Progenitor cell of endocrine pancreas (in vitro differentiated cells): ENCODE data around the gene MRPL28. TPM values are rescaled to one million over a fixed set of nuclear protein-coding genes. Genes with fewer than 3 reads are reported as not detected.
"Not testable (repeated sequence)": the region's sequence is repeated elsewhere in the genome, so short reads cannot be mapped to it uniquely, and the experiment has no call there.

Experiments used
- DNase-seq: peaks from one replicate; pipeline ENCODE4 v3.0.0; 2021; ENCODE audit warnings: low spot score; ENCODE audit not compliant: unreplicated experiment
- H3K27ac Mint-ChIP-seq: 2 replicates; pipeline ENCODE4 v1.8.0; 2021; ENCODE audit warnings: mild to moderate bottlenecking, moderate library complexity, mixed read lengths
- H3K27me3 Mint-ChIP-seq: 2 replicates; pipeline ENCODE4 v1.8.0; 2021; ENCODE audit warnings: mixed read lengths
- H3K36me3 Mint-ChIP-seq: 2 replicates; pipeline ENCODE4 v1.8.0; 2022; ENCODE audit warnings: mixed read lengths; ENCODE audit not compliant: insufficient read depth
- H3K4me1 Mint-ChIP-seq: 2 replicates; pipeline ENCODE4 v1.8.0; 2021; ENCODE audit warnings: low read depth, mixed read lengths
- H3K4me3 Mint-ChIP-seq: 2 replicates; pipeline ENCODE4 v1.8.0; 2021; ENCODE audit warnings: low read depth, mild to moderate bottlenecking, moderate library complexity, mixed read lengths
- H3K9me3 Mint-ChIP-seq: 2 replicates; pipeline ENCODE4 v1.8.0; 2021; ENCODE audit warnings: low read depth, mixed read lengths
- total RNA-seq: library from RNA; stranded (reverse); gene quantifications from 2 replicates; pipeline ENCODE4 v1.2.1, GENCODE V29; 2021
- TF ChIP-seq, protein P1 (sequence below): fragments of 200-600 bp; sonication (generic); IDR thresholded peaks from one replicate; pipeline ENCODE4 v1.5.0; 2021; ENCODE audit warnings: antibody characterized with exemption, mild to moderate bottlenecking; ENCODE audit not compliant: unreplicated experiment

MRPL28 gene
- total RNA-seq, 1 donor from 2014 or later: 82.7 TPM

DNA sequence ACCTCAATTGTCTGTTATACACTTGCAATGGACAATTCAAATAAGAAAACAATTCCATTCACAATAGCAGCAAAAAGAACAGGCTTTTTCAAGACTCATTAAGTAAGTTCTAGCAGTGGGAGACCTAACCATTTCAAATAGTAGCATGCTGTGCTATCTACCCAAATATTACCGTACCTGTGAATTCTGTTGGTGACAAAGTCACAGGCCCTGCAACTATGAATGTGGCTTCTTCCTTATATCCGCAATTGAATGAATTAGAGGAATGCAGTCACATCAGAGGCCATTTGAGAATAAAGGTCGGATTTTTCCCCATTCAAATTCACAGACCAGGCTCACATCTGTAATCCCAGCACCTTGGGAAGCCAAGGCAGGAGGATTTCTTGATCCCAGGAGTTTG lies 25.9 kb upstream of the MRPL28 start:
- no peaks in the 10 kb centered on the region for H3K27me3 Mint-ChIP-seq
- DNase-seq: no peak

DNA sequence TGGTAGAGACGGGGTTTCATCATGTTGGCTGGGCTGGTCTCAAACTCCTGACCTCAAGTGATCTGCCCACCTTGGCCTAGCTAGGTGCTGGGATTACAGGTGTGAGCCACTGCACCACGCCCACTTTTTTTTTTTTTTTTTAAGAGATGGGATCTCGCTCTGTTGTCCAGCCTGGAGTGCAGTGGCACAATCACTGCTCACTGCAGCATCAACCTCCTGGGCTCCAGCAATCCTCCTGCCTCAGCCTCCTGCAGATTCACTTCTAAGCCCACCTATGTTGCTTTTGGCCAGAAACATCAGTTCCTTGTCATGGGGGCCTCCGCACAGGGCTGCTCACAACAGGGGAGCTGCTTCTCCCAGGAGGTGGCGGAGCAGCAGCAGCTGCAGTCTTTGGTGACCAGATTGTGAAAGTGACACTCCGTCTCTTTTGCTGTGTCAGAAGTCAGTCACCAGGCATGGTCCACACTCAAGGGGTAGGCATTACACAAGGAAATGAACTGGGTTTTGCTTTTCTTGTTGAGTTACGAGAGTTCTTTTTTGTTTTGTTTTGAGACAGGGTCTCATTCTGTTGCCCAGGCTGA lies 22.2 kb upstream of the MRPL28 start:
- DNase-seq: no peak
- Mint-ChIP-seq H3K9me3 (no peaks in the 10 kb centered on the region), H3K4me1 (peaks cover 21% of the 10 kb centered on the region), H3K36me3 (peaks cover 2% of the 10 kb centered on the region), H3K27ac (no peak overlapping the region), H3K4me3 (no peak overlapping the region), H3K27me3 (no peaks in the 10 kb centered on the region)
- TF ChIP-seq, protein P1, sequence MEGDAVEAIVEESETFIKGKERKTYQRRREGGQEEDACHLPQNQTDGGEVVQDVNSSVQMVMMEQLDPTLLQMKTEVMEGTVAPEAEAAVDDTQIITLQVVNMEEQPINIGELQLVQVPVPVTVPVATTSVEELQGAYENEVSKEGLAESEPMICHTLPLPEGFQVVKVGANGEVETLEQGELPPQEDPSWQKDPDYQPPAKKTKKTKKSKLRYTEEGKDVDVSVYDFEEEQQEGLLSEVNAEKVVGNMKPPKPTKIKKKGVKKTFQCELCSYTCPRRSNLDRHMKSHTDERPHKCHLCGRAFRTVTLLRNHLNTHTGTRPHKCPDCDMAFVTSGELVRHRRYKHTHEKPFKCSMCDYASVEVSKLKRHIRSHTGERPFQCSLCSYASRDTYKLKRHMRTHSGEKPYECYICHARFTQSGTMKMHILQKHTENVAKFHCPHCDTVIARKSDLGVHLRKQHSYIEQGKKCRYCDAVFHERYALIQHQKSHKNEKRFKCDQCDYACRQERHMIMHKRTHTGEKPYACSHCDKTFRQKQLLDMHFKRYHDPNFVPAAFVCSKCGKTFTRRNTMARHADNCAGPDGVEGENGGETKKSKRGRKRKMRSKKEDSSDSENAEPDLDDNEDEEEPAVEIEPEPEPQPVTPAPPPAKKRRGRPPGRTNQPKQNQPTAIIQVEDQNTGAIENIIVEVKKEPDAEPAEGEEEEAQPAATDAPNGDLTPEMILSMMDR: no peak

More for the DNA sequence above, 25.9 kb upstream of the MRPL28 start:
- H3K27ac Mint-ChIP-seq: peak overlapping the region; percentile 96
- TF ChIP-seq, protein P1: no peak
- peaks cover 9% of the 10 kb centered on the region for H3K4me1 Mint-ChIP-seq
- H3K4me3 Mint-ChIP-seq: peak overlapping the region; percentile 86
- no peaks in the 10 kb centered on the region for H3K36me3 Mint-ChIP-seq
- no peaks in the 10 kb centered on the region for H3K9me3 Mint-ChIP-seq

DNA sequence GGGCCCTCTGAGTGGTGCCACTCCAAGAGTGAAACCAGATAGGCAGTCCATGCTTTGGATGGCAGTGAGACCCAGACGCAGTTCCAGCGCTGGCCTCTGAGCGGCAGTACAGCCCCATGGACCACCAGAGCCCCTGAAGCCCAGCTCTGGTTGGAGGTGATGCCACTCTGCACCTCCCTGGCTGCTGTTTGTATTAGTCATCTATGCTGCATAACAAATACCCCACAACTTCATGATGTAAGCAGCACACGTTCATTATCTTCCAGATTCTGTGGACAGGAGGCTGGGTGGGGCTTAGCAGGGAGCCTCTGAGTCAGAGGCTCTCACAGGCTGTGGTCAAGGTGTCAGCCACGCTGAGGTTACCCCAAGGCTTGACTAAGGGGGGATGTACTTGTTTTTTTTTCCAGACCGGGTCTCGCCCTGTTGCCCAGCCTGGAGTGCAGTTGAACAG lies 21.6 kb upstream of the MRPL28 start:
- TF ChIP-seq, protein P1: peak; percentile 67
- Mint-ChIP-seq H3K4me3 (no peak overlapping the region), H3K9me3 (no peaks in the 10 kb centered on the region), H3K27ac (no peak overlapping the region), H3K4me1 (peaks cover 22% of the 10 kb centered on the region), H3K27me3 (no peaks in the 10 kb centered on the region), H3K36me3 (peaks cover 2% of the 10 kb centered on the region)
- DNase-seq: no peak

DNA sequence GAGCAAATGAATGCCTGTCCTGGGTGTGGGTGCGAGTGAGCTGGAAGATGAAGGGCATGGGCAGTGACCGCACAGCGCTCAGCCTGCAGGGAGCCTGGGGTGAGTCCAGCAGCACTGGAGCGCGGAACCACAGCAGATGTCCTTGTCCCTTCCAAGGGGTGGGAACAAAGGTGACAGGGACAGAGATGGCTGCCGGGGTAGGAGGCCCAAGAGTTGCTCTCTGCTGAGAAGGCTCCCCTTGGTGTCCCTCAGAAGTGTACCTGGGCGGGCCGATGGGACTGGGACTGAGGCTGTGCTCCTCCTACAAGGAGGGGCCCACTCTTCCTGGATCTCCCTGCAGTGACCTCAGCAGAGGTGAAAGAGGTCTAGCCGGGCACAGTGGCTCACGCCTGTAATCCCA lies 19.0 kb upstream of the MRPL28 start:
- H3K4me3 Mint-ChIP-seq: no peak overlapping the region
- H3K27me3 Mint-ChIP-seq: no peaks in the 10 kb centered on the region

DNA sequence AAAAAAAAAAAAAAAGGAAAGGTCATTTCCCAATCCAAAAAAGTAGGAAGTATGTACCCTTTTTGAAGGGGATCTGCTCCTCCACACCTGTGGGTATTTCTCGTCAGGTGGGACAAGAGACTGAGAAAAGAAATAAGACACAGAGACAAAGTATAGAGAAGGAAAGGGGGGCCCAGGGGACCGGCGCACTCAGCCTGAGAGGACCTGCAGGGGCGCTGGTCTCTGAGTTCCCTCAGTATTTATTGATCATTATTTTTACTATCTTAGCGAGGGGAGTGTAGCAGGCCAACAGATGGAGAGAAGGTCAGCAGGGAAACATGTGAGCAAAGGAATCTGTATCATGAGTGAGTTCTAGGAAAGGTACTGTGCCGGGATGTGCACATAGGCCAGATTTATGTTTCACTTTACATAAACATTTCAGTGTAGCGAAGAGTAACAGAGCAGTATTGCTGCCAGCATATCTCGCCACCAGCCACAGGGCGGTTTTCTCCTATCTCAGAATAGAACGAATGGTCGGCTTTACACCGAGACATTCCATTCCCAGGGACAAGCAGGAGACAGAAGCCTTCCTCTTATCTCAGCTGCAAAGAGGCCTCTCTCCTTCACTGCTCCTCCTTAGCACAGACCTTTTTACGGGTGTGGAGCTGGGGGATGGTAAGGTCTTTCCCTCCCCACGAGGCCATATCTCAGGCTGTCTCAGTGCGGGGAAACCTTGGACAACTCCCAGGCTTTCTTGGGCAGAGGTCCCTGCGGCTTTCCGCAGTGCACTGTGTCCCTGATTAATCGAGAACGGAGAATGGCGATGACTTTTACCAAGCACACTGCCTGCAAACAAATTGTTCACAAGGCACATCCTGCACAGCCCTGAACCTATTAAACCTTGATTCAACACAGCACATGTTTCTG lies 17.7 kb upstream of the MRPL28 start:
- H3K4me1 Mint-ChIP-seq: peaks cover 27% of the 10 kb centered on the region
- not testable (repeated sequence) for DNase-seq, H3K9me3 Mint-ChIP-seq, H3K36me3 Mint-ChIP-seq, H3K27me3 Mint-ChIP-seq
- H3K27ac Mint-ChIP-seq: peak overlapping the region; percentile 87
- TF ChIP-seq, protein P1: peak; percentile 58
- peak overlapping the region; percentile 24 for H3K4me3 Mint-ChIP-seq

More for the DNA sequence above, 19.0 kb upstream of the MRPL28 start:
- Mint-ChIP-seq H3K36me3 (peaks cover 2% of the 10 kb centered on the region), H3K9me3 (no peaks in the 10 kb centered on the region), H3K4me1 (peaks cover 17% of the 10 kb centered on the region), H3K27ac (no peak overlapping the region)
- no peak for DNase-seq
- TF ChIP-seq, protein P1: no peak
